Measurements from ENCODE around the gene PIGT.

Gene PIGT

DNA sequence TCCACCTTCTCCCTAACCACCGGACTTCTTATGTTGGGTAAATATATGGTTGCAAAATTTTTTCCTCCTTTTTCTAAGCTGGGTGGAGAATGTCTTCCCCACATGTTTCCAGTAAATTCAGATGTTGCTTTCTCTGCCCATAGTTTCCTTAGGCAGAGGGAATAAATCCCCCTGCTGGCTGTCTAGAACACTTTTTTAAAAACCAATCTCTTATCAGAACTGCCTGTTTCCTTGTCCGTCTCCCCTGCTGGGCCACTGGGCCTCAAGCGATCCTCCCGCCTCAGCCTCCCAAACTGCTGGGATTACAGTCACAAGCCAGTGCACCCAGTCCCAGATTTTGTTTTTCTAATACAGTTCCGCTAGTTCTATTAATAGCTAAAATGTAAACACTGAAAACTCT lies 43.7 kb downstream of the PIGT start:
- Histone ChIP-seq H2AFZ (no peak overlapping the region), H3K79me2 (no peaks in the 10 kb centered on the region), H3K4me1 (no peaks in the 10 kb centered on the region), H3K36me3 (ENCODE audit: control insufficient read depth, insufficient read depth, low read length) (no peaks in the 10 kb centered on the region), H3K9ac (no peak overlapping the region), H3K27me3 (ENCODE audit: control insufficient read depth, insufficient read depth, low read length) (no peaks in the 10 kb centered on the region), H3K4me3 (ENCODE audit: low read depth, low read length) (no peak overlapping the region), H3K4me2 (ENCODE audit: low read length) (no peak overlapping the region), H3K27ac (no peak overlapping the region), H3K9me3 (ENCODE audit: control insufficient read depth, low read length) (no peaks in the 10 kb centered on the region)
- TF ChIP-seq, protein P1, sequence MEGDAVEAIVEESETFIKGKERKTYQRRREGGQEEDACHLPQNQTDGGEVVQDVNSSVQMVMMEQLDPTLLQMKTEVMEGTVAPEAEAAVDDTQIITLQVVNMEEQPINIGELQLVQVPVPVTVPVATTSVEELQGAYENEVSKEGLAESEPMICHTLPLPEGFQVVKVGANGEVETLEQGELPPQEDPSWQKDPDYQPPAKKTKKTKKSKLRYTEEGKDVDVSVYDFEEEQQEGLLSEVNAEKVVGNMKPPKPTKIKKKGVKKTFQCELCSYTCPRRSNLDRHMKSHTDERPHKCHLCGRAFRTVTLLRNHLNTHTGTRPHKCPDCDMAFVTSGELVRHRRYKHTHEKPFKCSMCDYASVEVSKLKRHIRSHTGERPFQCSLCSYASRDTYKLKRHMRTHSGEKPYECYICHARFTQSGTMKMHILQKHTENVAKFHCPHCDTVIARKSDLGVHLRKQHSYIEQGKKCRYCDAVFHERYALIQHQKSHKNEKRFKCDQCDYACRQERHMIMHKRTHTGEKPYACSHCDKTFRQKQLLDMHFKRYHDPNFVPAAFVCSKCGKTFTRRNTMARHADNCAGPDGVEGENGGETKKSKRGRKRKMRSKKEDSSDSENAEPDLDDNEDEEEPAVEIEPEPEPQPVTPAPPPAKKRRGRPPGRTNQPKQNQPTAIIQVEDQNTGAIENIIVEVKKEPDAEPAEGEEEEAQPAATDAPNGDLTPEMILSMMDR (IDR thresholded peaks at IDR 0.05), result no peak

DNA sequence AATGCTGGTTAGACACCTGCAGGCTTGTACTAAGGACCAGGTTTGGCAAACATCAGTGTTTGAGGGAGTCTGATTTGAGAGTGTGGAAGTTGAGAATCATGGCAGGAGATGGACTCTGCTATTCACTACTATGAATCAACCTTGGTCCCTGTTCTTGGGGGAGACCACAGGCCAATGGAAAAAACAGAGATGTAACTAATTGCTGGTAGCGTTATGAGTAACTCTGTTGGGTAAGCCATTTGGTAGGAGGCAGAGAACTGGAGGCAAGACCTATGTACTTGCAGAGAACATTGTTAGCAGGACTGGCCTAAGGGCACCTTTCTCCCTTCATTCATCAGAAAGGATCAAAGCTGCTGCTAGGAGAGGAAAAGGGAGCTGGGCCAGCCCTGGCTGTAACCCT lies 45.3 kb downstream of the PIGT start:
- H3K4me1 ChIP-seq, result no peaks in the 10 kb centered on the region
- no peaks in the 10 kb centered on the region for H3K27me3 ChIP-seq (ENCODE audit: control insufficient read depth, insufficient read depth, low read length)
- no peak overlapping the region for H3K4me2 ChIP-seq (ENCODE audit: low read length)
- H3K79me2 ChIP-seq, result no peaks in the 10 kb centered on the region
- H3K27ac ChIP-seq, result no peak overlapping the region
- H2AFZ ChIP-seq, result no peak overlapping the region
- H3K4me3 ChIP-seq (ENCODE audit: low read depth, low read length), result no peak overlapping the region
- no peak overlapping the region for H3K9ac ChIP-seq
- H3K36me3 ChIP-seq (ENCODE audit: control insufficient read depth, insufficient read depth, low read length), result no peaks in the 10 kb centered on the region
- TF ChIP-seq, protein P1 (IDR thresholded peaks at IDR 0.05), result no peak
- H3K9me3 ChIP-seq (ENCODE audit: control insufficient read depth, low read length), result no peaks in the 10 kb centered on the region

DNA sequence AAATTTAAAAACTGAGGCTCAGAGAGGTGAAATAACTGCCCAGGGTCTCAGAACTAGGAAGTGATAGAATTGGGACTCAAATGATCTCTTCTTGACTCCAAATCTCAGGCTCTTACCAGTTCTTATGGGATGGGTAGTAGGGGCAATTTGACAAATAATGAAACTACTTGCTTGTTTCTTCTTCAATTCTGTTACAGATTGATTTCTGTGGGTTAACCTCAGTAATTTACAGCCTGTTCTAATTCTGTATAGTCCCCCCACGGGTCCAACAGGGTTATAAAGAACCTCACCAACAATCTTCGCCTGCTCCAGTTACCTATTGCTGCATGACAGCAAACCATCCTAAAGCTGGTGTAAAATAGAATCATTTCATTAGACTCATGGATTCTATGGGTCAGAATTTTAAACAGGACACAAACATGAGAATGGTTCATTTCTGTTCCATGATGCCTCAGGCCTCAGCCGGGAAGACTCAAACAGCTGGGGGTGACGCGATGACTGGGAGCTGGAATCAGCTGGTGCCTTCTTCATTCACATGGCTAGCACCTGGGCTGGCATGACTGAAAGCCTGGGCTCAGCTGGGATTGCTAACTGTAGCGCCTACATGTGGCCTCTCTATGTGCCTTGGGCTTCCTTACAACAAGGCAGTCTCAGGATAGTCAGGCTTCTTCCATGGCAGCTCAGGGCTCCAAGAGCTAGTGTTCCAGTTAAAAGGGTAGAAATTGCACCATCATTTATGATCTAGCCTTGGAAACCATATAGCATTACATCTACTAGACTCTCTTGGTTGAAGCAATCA lies 47.0 kb downstream of the PIGT start:
- no peaks in the 10 kb centered on the region for H3K27me3 ChIP-seq (ENCODE audit: control insufficient read depth, insufficient read depth, low read length)
- no peak overlapping the region for H3K4me3 ChIP-seq (ENCODE audit: low read depth, low read length)
- TF ChIP-seq, protein P1 (IDR thresholded peaks at IDR 0.05), result no peak

DNA sequence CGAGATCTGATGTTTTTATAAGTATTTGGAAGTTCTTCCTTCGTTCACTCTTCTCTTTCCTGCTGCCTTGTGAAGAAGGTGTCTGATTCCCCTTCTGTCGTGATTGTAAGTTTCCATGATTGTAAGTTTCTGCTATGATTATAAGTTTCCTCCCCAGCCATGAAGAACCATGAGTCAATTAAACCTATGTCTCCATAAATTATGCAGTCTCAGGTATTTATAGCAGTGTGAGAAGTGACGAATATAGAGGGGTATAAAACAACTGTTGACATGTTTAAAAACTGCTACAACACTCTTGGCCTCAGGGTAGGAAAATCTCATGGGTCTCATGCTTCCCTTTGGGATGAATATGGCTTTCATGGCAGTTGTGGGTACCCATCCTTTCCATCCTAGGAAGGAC lies 47.8 kb downstream of the PIGT start:
- no peaks in the 10 kb centered on the region for H3K27me3 ChIP-seq (ENCODE audit: control insufficient read depth, insufficient read depth, low read length)
- no peak overlapping the region for H3K4me3 ChIP-seq (ENCODE audit: low read depth, low read length)
- H3K36me3 ChIP-seq (ENCODE audit: control insufficient read depth, insufficient read depth, low read length), result no peaks in the 10 kb centered on the region
- TF ChIP-seq, protein P1 (IDR thresholded peaks at IDR 0.05), result no peak
- no peaks in the 10 kb centered on the region for H3K9me3 ChIP-seq (ENCODE audit: control insufficient read depth, low read length)
- no peak overlapping the region for H3K27ac ChIP-seq
- no peak overlapping the region for H3K9ac ChIP-seq
- H3K79me2 ChIP-seq, result no peaks in the 10 kb centered on the region
- no peaks in the 10 kb centered on the region for H3K4me1 ChIP-seq
- no peak overlapping the region for H2AFZ ChIP-seq
- H3K4me2 ChIP-seq (ENCODE audit: low read length), result no peak overlapping the region

More for the DNA sequence above, 47.0 kb downstream of the PIGT start:
- H3K9ac ChIP-seq, result no peak overlapping the region
- H3K27ac ChIP-seq, result no peak overlapping the region
- no peaks in the 10 kb centered on the region for H3K4me1 ChIP-seq
- no peak overlapping the region for H2AFZ ChIP-seq
- H3K36me3 ChIP-seq (ENCODE audit: control insufficient read depth, insufficient read depth, low read length), result no peaks in the 10 kb centered on the region
- no peak overlapping the region for H3K4me2 ChIP-seq (ENCODE audit: low read length)
- H3K9me3 ChIP-seq (ENCODE audit: control insufficient read depth, low read length), result no peaks in the 10 kb centered on the region
- H3K79me2 ChIP-seq, result no peaks in the 10 kb centered on the region
